AG10803 (cell line): ENCODE results near the gene LGR4.
A peak's percentile ranks its signal among the peaks of the same experiment; 100 is the strongest.

Source experiments
- DNase-seq: peaks from one replicate; pipeline ENCODE4 v3.0.0; 2010; ENCODE audit warnings: low read depth
- H3K4me3 ChIP-seq: 2 replicates; pipeline ENCODE4 v1.5.1; 2011; ENCODE audit warnings: mild to moderate bottlenecking, low read length, control low read depth
- CTCF ChIP-seq: conservative IDR thresholded peaks from 2 replicates; pipeline ENCODE4 v1.5.1; 2011; ENCODE audit warnings: mild to moderate bottlenecking, low read length, control low read depth, inconsistent platforms

LGR4 gene

GRCh38 chr11:27512238-27512637, 39.6 kb upstream of the LGR4 start:
- no peak for DNase-seq
- H3K4me3 ChIP-seq: no peak overlapping the region
- TF ChIP-seq CTCF: no peak

DNA sequence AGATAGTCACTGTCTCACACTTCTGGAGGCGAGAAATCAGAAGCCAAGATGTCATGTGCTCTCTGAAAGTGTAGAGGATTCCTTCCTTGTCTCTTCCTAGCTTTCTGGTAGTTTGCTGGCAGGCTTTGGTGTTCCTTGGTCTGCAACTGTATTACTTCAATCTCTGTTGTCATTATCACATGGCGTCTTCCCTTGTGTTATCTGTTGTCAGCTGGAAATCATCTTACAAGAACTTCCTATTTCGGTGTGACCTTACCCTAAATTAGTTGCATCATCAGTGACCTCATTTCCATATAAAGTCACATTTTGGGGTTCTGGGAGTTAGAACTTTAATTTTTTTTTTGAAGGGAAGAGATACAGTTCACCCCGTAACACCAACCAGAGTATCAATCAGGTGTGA, 37.3 kb upstream of the LGR4 start:
- no peak overlapping the region for H3K4me3 ChIP-seq
- DNase-seq: no peak
- no peak for TF ChIP-seq CTCF

- TF ChIP-seq CTCF: no peak
- peak; percentile 24 for DNase-seq
Measured at GRCh38 chr11:27507557-27508322, 35.1 kb upstream of the LGR4 start.

GRCh38 chr11:27506200-27507182, 33.9 kb upstream of the LGR4 start, which contains the start of gene LIN7C:
TSS of gene LIN7C (minus strand) at chr11:27506769. CDS start at chr11:27506752, 17 bp downstream.
- TF ChIP-seq CTCF: no peak
- DNase-seq: peak; percentile 93
- peak within 1 kb of the TSS; percentile 99 for H3K4me3 ChIP-seq

More at GRCh38 chr11:27507557-27508322, 35.1 kb upstream of the LGR4 start:
- peak overlapping the region; percentile 99 for H3K4me3 ChIP-seq

GRCh38 chr11:27505781-27506180, 33.2 kb upstream of the LGR4 start:
- peak overlapping the region; percentile 99 for H3K4me3 ChIP-seq
- no peak for TF ChIP-seq CTCF

GRCh38 chr11:27504205-27504604, 31.6 kb upstream of the LGR4 start:
- TF ChIP-seq CTCF: no peak

More at GRCh38 chr11:27505781-27506180, 33.2 kb upstream of the LGR4 start:
- peak; percentile 9 for DNase-seq

More at GRCh38 chr11:27504205-27504604, 31.6 kb upstream of the LGR4 start:
- no peak for DNase-seq
- no peak overlapping the region for H3K4me3 ChIP-seq
